Ureter (tissue), 1 donor: Measurements from ENCODE around the gene TEX55. TPM values are rescaled to one million over a fixed set of nuclear protein-coding genes. Genes with fewer than 3 reads are reported as not detected.
"Not testable (repeated sequence)": the region's sequence is repeated elsewhere in the genome, so short reads cannot be mapped to it uniquely, and the experiment has no call there.

Experiments
- DNase-seq: peaks from one replicate; pipeline ENCODE4 v3.0.0-alpha.2; 2020; ENCODE audit warnings: low spot score
- total RNA-seq: library from RNA; stranded (reverse); gene quantifications from one replicate; pipeline ENCODE4 v1.2.4, GENCODE V29; 2023
- donor health status: DM: yes; HTN: yes; CAD: no.

The TEX55 gene
- not detected for total RNA-seq

GRCh38 chr3:119145500-119146167 is at the start of gene TEX55:
Gene TEX55 (plus strand): TSS chr3:119146165. CDS start chr3:119146190, 25 bp downstream.
- DNase-seq = no peak

GRCh38 chr3:119098003-119098402 is 48.0 kb upstream of the TEX55 start:
- no peak for DNase-seq

GRCh38 chr3:119098619-119099222 is 47.2 kb upstream of the TEX55 start:
- no peak for DNase-seq

- no peak for DNase-seq
Observed at GRCh38 chr3:119099785-119100184, 46.2 kb upstream of the TEX55 start.

- no peak for DNase-seq
Observed at GRCh38 chr3:119104031-119104430, 41.9 kb upstream of the TEX55 start.

GRCh38 chr3:119118330-119118729 is 27.6 kb upstream of the TEX55 start:
- DNase-seq = not testable (repeated sequence)

GRCh38 chr3:119120480-119120879 is 25.5 kb upstream of the TEX55 start:
- DNase-seq = no peak

- no peak for DNase-seq
Observed at GRCh38 chr3:119122350-119122749, 23.6 kb upstream of the TEX55 start.

GRCh38 chr3:119125342-119125741 is 20.6 kb upstream of the TEX55 start:
- no peak for DNase-seq

- DNase-seq = no peak
Observed at GRCh38 chr3:119125742-119126504, 20.0 kb upstream of the TEX55 start.

- not testable (repeated sequence) for DNase-seq
Observed at GRCh38 chr3:119130291-119130690, 15.7 kb upstream of the TEX55 start.

- DNase-seq = not testable (repeated sequence)
Observed at GRCh38 chr3:119132291-119132690, 13.7 kb upstream of the TEX55 start.

GRCh38 chr3:119139360-119139759 is 6.6 kb upstream of the TEX55 start:
- not testable (repeated sequence) for DNase-seq

- DNase-seq = no peak
Observed at GRCh38 chr3:119140466-119140865, 5.5 kb upstream of the TEX55 start.

- no peak for DNase-seq
Observed at GRCh38 chr3:119145128-119145499, 851 bp upstream of the TEX55 start.

- no peak for DNase-seq
Observed at GRCh38 chr3:119146578-119147375, 812 bp downstream of the TEX55 start.

GRCh38 chr3:119147494-119147893 is 1.5 kb downstream of the TEX55 start:
- no peak for DNase-seq

GRCh38 chr3:119148493-119149180 is 2.7 kb downstream of the TEX55 start:
- no peak for DNase-seq

GRCh38 chr3:119149484-119149883 is 3.5 kb downstream of the TEX55 start:
- DNase-seq = no peak

- no peak for DNase-seq
Observed at GRCh38 chr3:119156868-119157267, 10.9 kb downstream of the TEX55 start.

GRCh38 chr3:119157971-119158370 is 12.0 kb downstream of the TEX55 start:
- DNase-seq = no peak
